DOHH2 (cell line): ENCODE data around the gene FASTKD2.

ENCODE experiments used
- H3F3A ChIP-seq: fragments of 200-600 bp; sonication (generic), shearing (Covaris generic); 2 replicates; pipeline ENCODE4 v1.6.0; 2016; ENCODE audit warnings: antibody characterized with exemption, mild to moderate bottlenecking; ENCODE audit not compliant: control insufficient read depth, insufficient read depth
- H3K27ac ChIP-seq: fragments of 200-600 bp; sonication (generic); 2 replicates; pipeline ENCODE4 v1.5.1; 2014; ENCODE audit warnings: low read depth, mild to moderate bottlenecking, low read length, moderate library complexity
- H3K27me3 ChIP-seq: fragments of 200-600 bp; sonication (generic); 2 replicates; pipeline ENCODE4 v1.6.1; 2014; ENCODE audit warnings: mild to moderate bottlenecking, low read length, mixed read lengths; ENCODE audit not compliant: control insufficient read depth
- H3K36me3 ChIP-seq: fragments of 200-600 bp; sonication (generic); 2 replicates; pipeline ENCODE4 v1.6.1; 2014; ENCODE audit warnings: mild to moderate bottlenecking, low read length, moderate library complexity, mixed read lengths; ENCODE audit not compliant: control insufficient read depth
- H3K4me1 ChIP-seq: fragments of 200-600 bp; sonication (generic); 2 replicates; pipeline ENCODE4 v1.6.1; 2014; ENCODE audit warnings: mild to moderate bottlenecking, low read length, mixed read lengths; ENCODE audit not compliant: control insufficient read depth
- H3K4me2 ChIP-seq: fragments of 200-600 bp; sonication (generic); 2 replicates; pipeline ENCODE4 v1.6.0; 2014; ENCODE audit warnings: mild to moderate bottlenecking, low read length, moderate library complexity
- H3K4me3 ChIP-seq: fragments of 200-600 bp; sonication (generic); 2 replicates; pipeline ENCODE4 v1.5.1; 2014; ENCODE audit warnings: mild to moderate bottlenecking, low read length, mixed read lengths
- H3K79me2 ChIP-seq: fragments of 200-600 bp; sonication (generic); 2 replicates; pipeline ENCODE4 v1.6.1; 2014; ENCODE audit warnings: mild to moderate bottlenecking, low read length, mixed read lengths; ENCODE audit not compliant: control insufficient read depth
- H3K9me2 ChIP-seq: fragments of 200-600 bp; sonication (generic); replicated peaks from 2 replicates; pipeline ENCODE4 v1.6.1; 2014; ENCODE audit warnings: mild to moderate bottlenecking, low read length, mixed read lengths; ENCODE audit not compliant: control insufficient read depth
- H3K9me3 ChIP-seq: fragments of 200-600 bp; sonication (generic); 2 replicates; pipeline ENCODE4 v1.6.1; 2014; ENCODE audit warnings: antibody characterized with exemption, low read length, mixed read lengths; ENCODE audit not compliant: control insufficient read depth, insufficient read depth
- H4K20me1 ChIP-seq: fragments of 200-600 bp; sonication (generic); 2 replicates; pipeline ENCODE4 v1.6.0; 2014; ENCODE audit warnings: low read depth, mild to moderate bottlenecking, antibody characterized with exemption, low read length, moderate library complexity; ENCODE audit not compliant: control insufficient read depth, insufficient read depth
- CTCF ChIP-seq: fragments of 200-600 bp; sonication (generic); IDR thresholded peaks from one replicate; pipeline ENCODE4 v1.5.1; 2014; ENCODE audit warnings: antibody characterized with exemption, mild to moderate bottlenecking, low read depth, low read length; ENCODE audit not compliant: poor library complexity, severe bottlenecking
- EZH2phosphoT487 ChIP-seq: fragments of 200-600 bp; sonication (generic); IDR thresholded peaks from 2 replicates; pipeline ENCODE4 v1.6.1; 2017; ENCODE audit warnings: borderline replicate concordance, mild to moderate bottlenecking, antibody characterized with exemption, low read length, moderate library complexity, mixed read lengths

Gene FASTKD2

DNA sequence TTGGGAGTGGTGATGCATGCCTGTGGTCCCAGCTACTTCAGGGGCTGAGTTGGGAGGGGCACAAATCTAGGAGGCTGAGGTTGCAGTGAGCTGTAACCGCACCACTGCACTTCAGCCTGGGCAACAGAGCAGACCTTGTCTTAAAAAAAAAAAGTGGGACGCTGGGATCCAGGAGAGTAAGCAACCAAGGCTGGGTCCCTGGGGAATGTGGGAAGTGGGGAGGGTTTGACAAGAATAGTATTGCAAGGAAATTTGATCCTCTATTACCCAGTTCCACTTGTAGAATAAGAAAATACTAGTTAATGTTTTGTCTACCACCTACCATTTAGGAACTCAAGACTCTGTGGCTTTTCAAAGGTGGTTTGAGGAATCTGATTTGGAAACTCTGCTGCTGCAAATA lies 26.1 kb upstream of the FASTKD2 start:
- Histone ChIP-seq H3K4me1 (no peaks in the 10 kb centered on the region), H3K4me2 (no peak overlapping the region), H3K79me2 (no peaks in the 10 kb centered on the region), H3K27ac (no peak overlapping the region), H3K27me3 (peaks cover 3% of the 10 kb centered on the region; the same call in 1 of the 2 replicates), H3K36me3 (no peaks in the 10 kb centered on the region), H3F3A (no peaks in the 10 kb centered on the region), H4K20me1 (no peaks in the 10 kb centered on the region), H3K4me3 (no peak overlapping the region), H3K9me2 (no peaks in the 10 kb centered on the region), H3K9me3 (no peaks in the 10 kb centered on the region)
- TF ChIP-seq EZH2phosphoT487 (no peak), CTCF (no peak)

DNA sequence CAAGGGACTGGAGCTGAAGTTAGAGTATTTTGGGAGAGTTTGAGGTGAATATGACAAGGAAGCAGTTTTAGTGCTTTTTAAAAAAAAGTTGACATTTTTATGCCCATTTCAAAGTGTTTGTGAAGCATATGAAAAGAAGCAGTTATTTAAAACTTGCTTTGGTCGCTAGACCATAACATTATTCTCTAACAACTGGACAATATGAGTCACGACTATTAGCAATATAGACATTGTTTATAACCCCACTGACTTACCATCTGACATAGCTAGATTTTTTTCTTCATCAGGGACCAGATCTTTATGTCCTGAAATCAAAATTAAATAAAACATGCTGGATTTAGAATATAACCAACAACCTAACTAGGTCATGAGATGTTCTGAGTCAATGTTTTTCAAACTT lies 24.6 kb upstream of the FASTKD2 start:
- H3K9me3 ChIP-seq = no peaks in the 10 kb centered on the region
- no peak overlapping the region for H3K4me2 ChIP-seq
- no peaks in the 10 kb centered on the region for H3K9me2 ChIP-seq
- H3K27me3 ChIP-seq = peaks cover 3% of the 10 kb centered on the region; the same call in 1 of the 2 replicates
- no peak overlapping the region for H3K27ac ChIP-seq
- no peaks in the 10 kb centered on the region for H3F3A ChIP-seq
- no peak overlapping the region for H3K4me3 ChIP-seq
- TF ChIP-seq EZH2phosphoT487 = no peak
- TF ChIP-seq CTCF = no peak
- no peaks in the 10 kb centered on the region for H3K36me3 ChIP-seq
- no peaks in the 10 kb centered on the region for H3K79me2 ChIP-seq
- no peaks in the 10 kb centered on the region for H3K4me1 ChIP-seq
- no peaks in the 10 kb centered on the region for H4K20me1 ChIP-seq

DNA sequence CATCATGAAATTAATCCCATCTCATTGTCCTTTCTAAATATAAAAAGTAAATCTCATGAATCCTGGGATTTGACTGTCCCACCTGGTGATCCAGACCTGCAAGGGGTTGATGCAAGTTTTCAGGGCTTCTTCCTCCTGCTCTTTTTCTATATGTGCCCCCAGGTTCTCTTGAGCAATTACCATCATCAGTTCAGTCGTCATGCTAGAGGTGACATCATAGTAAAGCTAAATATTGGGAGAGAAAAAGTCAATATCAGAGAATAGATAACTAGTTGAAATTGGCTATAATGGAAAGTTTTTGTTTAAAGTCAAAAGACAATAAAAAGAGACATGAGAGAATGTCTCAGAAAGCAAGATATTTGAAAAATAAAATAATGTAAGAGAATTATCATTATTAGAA lies 8.6 kb upstream of the FASTKD2 start:
- TF ChIP-seq EZH2phosphoT487 = no peak
- no peak for TF ChIP-seq CTCF
- Histone ChIP-seq H3K27ac (no peak overlapping the region), H3K4me3 (no peak overlapping the region), H3K27me3 (0 out of 2 replicates have a peak, but pooled peaks cover 3% of the 10 kb centered on the region), H3K79me2 (no peaks in the 10 kb centered on the region), H3K36me3 (no peaks in the 10 kb centered on the region), H3K9me2 (no peaks in the 10 kb centered on the region), H3F3A (no peaks in the 10 kb centered on the region), H4K20me1 (no peaks in the 10 kb centered on the region), H3K4me1 (no peaks in the 10 kb centered on the region), H3K4me2 (no peak overlapping the region), H3K9me3 (no peaks in the 10 kb centered on the region)
